CD1c-positive myeloid dendritic cell (primary cell): ENCODE data around the gene NOX4.
"Not testable (repeated sequence)": the region's sequence is repeated elsewhere in the genome, so short reads cannot be mapped to it uniquely, and the experiment has no call there.

Experiments used
- DNase-seq: peaks from one replicate; pipeline ENCODE4 v3.0.0-alpha.2; 2016; ENCODE audit errors: extremely low spot score

The NOX4 gene

DNA sequence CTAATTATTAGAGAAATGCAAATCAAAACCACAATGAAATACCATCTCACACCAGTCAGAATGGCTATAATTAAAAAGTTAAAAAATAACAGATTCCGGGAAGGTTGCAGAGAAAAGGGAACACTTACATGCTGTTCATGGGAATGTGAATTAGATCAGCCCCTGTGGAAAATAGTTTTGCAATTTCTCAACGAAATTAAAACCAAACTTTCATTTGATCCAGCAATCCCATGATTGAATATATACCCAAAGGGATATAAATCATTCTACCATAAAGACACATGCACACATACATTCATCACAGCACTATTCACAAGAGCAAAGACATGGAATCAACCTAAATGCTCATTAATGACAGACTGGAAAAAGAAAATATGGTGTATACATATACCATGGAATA is 32.5 kb downstream of the NOX4 start:
- DNase-seq: no peak

DNA sequence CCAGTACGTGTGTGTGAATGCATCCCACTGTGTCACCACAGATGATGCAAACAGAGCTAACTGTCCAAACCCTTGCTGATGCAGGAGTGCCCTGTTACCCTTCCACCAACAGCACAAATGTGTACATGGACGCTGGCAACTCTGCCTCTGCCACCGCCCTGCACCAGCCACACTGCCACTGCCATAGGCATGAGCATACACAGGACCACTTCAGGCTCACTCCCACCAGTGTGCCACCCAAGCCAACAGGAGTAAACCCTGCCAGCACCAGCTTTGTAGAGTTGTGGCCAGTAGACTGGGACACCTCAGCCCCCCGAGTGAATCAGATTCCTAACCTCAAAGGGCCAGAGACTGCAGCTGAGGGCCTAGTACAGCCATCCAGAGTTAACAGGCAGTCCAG is 34.0 kb downstream of the NOX4 start:
- no peak for DNase-seq

DNA sequence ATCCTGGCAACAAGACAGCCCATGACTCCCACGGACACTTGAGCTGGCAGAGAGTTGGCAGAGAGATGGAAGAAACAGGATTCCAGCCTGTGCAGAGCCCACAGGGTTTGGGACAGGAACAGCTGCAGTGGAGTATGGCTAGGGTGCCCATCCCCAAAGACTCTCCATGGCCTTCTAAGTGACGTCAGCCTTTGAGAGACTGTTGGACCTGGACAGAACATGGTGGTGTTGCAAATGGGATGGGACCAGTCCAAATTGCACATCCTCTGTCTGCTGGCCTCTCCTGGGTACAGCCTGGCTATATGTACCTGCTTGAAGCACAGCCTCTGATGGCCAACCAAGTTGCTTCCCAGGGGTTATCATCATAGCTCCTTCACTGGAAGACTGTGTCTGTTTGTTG is 34.5 kb downstream of the NOX4 start:
- DNase-seq: no peak

- no peak for DNase-seq
These were observed 38.4 kb downstream of the NOX4 start for GRCh38 chr11:89452780-89453179.

GRCh38 chr11:89447845-89448244 is 43.3 kb downstream of the NOX4 start:
- no peak for DNase-seq

GRCh38 chr11:89443361-89444322 is 47.5 kb downstream of the NOX4 start:
- DNase-seq: no peak

DNA sequence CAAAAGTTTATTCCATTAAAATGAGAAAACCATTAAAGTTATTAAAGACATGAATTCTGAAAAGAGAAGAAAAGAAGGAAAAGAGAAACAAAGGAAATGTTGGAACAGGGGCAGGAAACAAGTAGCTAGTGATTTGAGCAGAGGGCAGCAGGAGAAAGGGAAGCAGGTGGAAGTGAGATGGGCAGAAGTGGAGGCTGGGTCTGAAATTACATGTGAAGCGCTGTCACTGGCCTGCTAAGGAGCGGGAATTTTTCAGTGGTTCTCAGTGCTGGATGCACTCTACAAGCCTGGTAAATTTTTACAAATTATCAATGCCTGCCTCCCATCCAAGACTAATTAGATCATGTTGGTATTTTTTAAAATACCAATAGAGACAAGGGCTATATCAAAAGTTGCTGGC is 48.4 kb downstream of the NOX4 start:
- DNase-seq: no peak

DNA sequence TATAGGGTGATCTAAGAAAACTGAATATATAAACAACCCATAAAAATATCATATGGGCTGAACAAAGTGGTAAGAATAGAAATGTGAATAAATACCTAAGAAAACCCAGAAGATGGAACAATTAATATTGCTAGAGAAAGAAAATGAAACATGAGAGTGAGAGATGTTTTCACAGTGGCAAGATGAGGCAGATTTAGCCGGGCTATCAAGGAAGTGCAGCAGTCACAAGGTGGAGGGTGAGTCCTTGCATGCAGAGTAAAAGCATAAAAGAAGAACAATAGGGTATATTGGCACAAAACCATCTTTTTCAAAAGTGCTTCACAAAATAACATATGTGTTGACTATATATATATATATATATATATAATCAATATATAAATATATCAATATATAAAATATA is 49.6 kb downstream of the NOX4 start:
- DNase-seq: no peak

- DNase-seq: no peak
These were observed 53.9 kb downstream of the NOX4 start for GRCh38 chr11:89437317-89437716.

DNA sequence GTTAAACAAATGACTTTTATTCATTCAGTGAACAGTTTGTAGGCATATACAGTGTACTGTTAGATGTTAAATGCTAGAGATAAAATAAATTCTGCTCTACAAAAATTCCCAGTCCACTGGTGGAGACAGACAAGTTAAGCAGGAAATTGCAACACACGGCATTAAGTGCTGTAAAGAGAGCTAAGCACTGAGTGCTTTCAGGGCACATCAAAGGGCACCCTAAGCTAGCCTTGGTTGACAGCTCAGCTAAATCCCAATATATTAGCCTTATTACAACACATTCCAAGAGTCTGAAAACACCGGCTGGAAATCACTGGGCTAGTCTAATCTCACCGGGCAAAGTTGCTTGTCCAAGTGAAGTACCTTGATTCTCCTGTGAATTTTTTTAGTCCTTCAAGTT is 55.1 kb downstream of the NOX4 start:
- no peak for DNase-seq

DNA sequence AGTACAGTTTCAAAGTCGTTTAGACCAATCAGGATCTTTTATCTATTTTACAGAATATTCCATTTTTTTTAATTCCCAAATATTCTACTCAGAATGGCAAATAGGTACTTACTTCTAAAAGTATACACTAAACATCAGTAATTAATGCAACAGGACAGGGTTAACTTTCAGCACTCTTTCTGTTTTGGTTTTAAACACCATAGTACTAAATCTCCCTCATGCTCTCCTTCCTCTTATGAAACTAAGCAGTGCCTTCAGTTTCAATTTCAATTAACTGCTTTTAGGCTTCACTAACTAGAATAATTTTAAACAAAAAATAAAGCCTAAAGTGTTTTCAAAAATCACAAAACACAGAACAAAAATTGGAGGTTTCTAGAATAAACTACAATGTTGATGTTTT is 57.9 kb downstream of the NOX4 start:
- DNase-seq: no peak

GRCh38 chr11:89432182-89432581 is 59.0 kb downstream of the NOX4 start:
- DNase-seq: not testable (repeated sequence)

GRCh38 chr11:89426501-89426900 is 64.7 kb downstream of the NOX4 start:
- DNase-seq: not testable (repeated sequence)

- no peak for DNase-seq
These were observed 69.5 kb downstream of the NOX4 start for GRCh38 chr11:89421718-89422117.

- no peak for DNase-seq
These were observed 70.2 kb downstream of the NOX4 start for GRCh38 chr11:89420981-89421380.

GRCh38 chr11:89416961-89417360 is 74.2 kb downstream of the NOX4 start:
- no peak for DNase-seq

- not testable (repeated sequence) for DNase-seq
These were observed 80.1 kb downstream of the NOX4 start for GRCh38 chr11:89411112-89411511.

DNA sequence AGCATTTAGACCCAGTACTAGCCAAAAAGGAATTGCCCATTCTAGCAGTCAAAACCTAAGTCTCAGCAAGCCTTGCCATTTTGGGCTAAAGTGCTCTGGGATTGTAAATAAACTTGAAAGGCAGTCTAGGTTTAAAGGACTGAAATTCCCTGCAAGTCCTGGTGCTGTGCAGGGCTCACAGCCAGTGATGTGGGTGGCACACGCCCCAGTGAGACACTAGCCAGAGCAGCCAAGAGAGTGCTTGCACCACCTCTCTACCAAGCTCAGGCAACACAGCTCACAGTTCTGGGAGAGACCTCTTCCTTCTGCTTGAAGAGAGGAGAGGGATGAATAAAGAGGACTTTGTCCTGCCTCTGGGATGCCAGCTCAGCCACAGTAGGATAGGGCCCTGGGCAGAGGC is 80.5 kb downstream of the NOX4 start:
- not testable (repeated sequence) for DNase-seq

DNA sequence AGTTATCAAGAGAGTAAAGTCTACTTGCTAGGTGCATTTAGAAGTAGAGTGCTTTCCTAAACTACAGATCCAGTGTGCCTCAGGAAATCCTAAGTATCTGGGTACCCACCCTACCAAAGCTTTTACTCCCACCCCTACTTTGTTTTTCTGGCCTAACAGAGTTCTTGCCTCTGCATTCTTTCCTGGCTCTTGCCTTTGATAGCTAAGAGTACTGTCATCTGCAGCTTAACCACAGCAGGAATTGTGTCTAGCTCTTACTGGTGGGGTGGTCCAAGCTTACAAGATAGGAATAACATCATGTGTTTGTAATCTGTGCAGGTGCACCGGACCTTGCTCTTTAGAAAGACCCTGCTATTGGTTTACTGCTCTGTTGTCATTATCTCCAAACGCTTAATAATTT is 82.7 kb downstream of the NOX4 start:
- not testable (repeated sequence) for DNase-seq

GRCh38 chr11:89405629-89406028 is 85.5 kb downstream of the NOX4 start:
- DNase-seq: no peak

DNA sequence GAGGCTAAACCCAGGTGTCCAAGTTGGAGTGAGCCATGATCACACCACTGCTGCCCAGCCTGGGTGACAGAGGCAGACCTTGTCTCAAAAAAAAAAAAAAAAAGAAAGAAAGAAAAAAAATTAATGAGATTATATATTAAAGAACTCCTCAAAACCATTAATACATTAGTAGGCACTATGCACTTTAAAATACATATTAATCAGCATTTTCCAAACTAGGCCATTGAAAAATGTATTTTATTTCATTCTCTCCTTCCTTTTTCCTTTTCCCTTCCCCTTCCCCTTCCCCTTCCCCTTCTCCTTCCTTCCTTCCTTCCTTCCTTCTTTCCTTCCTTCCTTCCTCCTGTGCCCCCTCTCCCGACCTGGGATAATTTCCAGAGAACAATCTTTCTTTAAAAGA is 99.5 kb downstream of the NOX4 start:
- DNase-seq: not testable (repeated sequence)

DNA sequence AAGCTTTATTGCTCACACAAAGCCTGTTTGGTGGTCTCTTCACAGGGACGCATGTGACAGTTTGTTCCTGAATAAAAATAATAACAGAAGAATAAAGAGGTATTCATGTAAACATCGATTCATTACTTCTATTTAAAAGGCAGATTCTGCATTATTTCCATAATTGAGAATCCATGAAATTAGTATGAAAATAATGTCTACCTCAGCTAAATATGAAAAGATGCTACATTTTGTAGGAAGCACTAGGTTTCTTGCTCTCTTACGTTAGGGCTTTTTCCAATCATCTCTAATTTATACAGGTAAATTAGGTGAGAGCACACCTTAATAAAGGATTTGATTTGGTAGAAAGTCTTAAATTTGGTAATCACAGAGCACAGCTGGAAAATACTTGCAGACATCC is 103.7 kb downstream of the NOX4 start:
- DNase-seq: not testable (repeated sequence)

- DNase-seq: not testable (repeated sequence)
These were observed 108.2 kb downstream of the NOX4 start for GRCh38 chr11:89382986-89383385.

DNA sequence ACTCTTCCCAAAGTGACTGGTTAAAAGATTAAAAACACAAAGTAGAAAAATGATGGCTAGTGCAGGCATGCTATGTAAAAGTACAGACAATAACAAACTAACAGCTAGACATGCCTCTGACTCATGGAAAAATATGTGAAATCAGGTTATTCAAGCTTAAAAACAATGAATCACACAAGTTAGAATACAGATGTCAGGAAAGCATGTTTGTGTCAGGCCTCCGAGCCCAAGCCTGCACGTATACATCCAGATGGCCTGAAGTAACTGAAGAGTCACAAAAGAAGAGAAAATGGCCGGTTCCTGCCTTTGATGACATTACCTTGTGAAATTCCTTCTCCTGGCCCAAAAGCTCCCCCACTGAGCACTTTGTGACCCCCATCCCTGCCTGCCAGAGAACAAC is 110.1 kb downstream of the NOX4 start:
- no peak for DNase-seq
